ENCODE measurements around the gene MED12L. TPM values are rescaled to one million over a fixed set of nuclear protein-coding genes. Genes with fewer than 3 reads are reported as not detected.

Gene MED12L
- polyA plus RNA-seq, 1 experiment = 0.06 TPM

- CTCF ChIA-PET = interaction anchor here (0.8 to 4.2 kb wide), 2 partner anchors 9 to 21 kb away, joined by 3 to 17 read pairs; no protein-coding TSS in a partner anchor
Measured at GRCh38 chr3:151307131-151307530, 221.7 kb downstream of the MED12L start.

GRCh38 chr3:151307583-151308488, 222.4 kb downstream of the MED12L start:
- DNase-seq (ENCODE audit: low read depth) = no peak
- no peak for TF ChIP-seq CTCF (IDR thresholded peaks at IDR 0.05; ENCODE audit: insufficient read depth, low read depth, low read length)

More at GRCh38 chr3:151307131-151307530, 221.7 kb downstream of the MED12L start:
- Histone ChIP-seq H3K27me3 (ENCODE audit: control insufficient read depth, insufficient read depth, low read length) (no peaks in the 10 kb centered on the region; the same call in 1 of the 2 replicates), H3K4me3 (ENCODE audit: low read depth, low read length) (no peak overlapping the region), H3K36me3 (ENCODE audit: control insufficient read depth, insufficient read depth, low read length) (no peaks in the 10 kb centered on the region)
- POLR2A ChIA-PET = no interaction called here
- no peak for TF ChIP-seq CTCF (IDR thresholded peaks at IDR 0.05; ENCODE audit: insufficient read depth, low read depth, low read length)
- DNase-seq (ENCODE audit: low read depth) = no peak

GRCh38 chr3:151309566-151309965, 224.1 kb downstream of the MED12L start:
- no peak for DNase-seq (ENCODE audit: low read depth)
- no peak overlapping the region for H3K4me3 ChIP-seq (ENCODE audit: low read depth, low read length)
- no peaks in the 10 kb centered on the region for H3K36me3 ChIP-seq (ENCODE audit: control insufficient read depth, insufficient read depth, low read length)
- no peak for TF ChIP-seq CTCF (IDR thresholded peaks at IDR 0.05; ENCODE audit: insufficient read depth, low read depth, low read length)
- ChIA-PET CTCF (interaction anchor here (0.7 to 1.3 kb wide), 2 partner anchors 9 to 130 kb away, joined by 3 read pairs; no protein-coding TSS in a partner anchor), POLR2A (no interaction called here)
- H3K27me3 ChIP-seq (ENCODE audit: control insufficient read depth, insufficient read depth, low read length) = no peaks in the 10 kb centered on the region

More at GRCh38 chr3:151307583-151308488, 222.4 kb downstream of the MED12L start:
- H3K4me3 ChIP-seq (ENCODE audit: low read depth, low read length) = no peak overlapping the region
- H3K36me3 ChIP-seq (ENCODE audit: control insufficient read depth, insufficient read depth, low read length) = no peaks in the 10 kb centered on the region
- H3K27me3 ChIP-seq (ENCODE audit: control insufficient read depth, insufficient read depth, low read length) = no peaks in the 10 kb centered on the region; the same call in 1 of the 2 replicates
- ChIA-PET CTCF (interaction anchor here (0.7 to 4.2 kb wide), 3 partner anchors 9 to 34 kb away, joined by 3 to 17 read pairs (median 3); no protein-coding TSS in a partner anchor), POLR2A (no interaction called here)

DNA sequence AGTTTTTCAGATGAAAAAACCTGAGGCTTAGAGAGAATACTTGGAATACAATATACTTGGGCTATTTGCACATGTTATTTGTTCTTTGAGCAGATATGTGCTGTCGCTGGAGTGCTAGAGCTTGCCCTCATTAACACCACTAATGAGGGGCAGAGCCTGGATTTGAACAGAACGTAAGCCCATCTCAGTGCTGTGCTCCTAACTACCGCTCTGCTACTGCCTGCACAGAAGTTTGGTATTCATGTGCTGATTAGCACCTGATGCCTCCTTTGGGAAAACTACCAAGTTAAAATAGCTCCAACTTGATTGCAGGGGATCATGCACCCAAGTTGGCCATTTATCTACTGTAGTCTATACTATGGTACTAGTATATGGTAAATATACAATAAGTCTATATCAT, 227.5 kb downstream of the MED12L start:
- POLR2A ChIA-PET = no interaction called here
- DNase-seq (ENCODE audit: low read depth) = no peak
- Histone ChIP-seq H3K4me3 (ENCODE audit: low read depth, low read length) (no peak overlapping the region), H3K36me3 (ENCODE audit: control insufficient read depth, insufficient read depth, low read length) (no peaks in the 10 kb centered on the region), H3K27me3 (ENCODE audit: control insufficient read depth, insufficient read depth, low read length) (no peaks in the 10 kb centered on the region)
- CTCF ChIA-PET = interaction anchor here (0.9 kb wide), 1 partner anchor 38 kb away, joined by 4 read pairs; no protein-coding TSS in a partner anchor
- no peak for TF ChIP-seq CTCF (IDR thresholded peaks at IDR 0.05; ENCODE audit: insufficient read depth, low read depth, low read length)

- CTCF ChIA-PET = no interaction called here
- H3K27me3 ChIP-seq (ENCODE audit: control insufficient read depth, insufficient read depth, low read length) = no peaks in the 10 kb centered on the region
- no peaks in the 10 kb centered on the region for H3K36me3 ChIP-seq (ENCODE audit: control insufficient read depth, insufficient read depth, low read length)
- no peak for DNase-seq (ENCODE audit: low read depth)
- POLR2A ChIA-PET = no interaction called here
- TF ChIP-seq CTCF (IDR thresholded peaks at IDR 0.05; ENCODE audit: insufficient read depth, low read depth, low read length) = no peak
- H3K4me3 ChIP-seq (ENCODE audit: low read depth, low read length) = no peak overlapping the region
Measured at GRCh38 chr3:151314137-151314536, 228.7 kb downstream of the MED12L start.
